Loucy (cell line): Measurements from ENCODE around the gene HIVEP2.

Source experiments
- H2AFZ ChIP-seq: fragments of 200-600 bp; sonication (generic); 2 replicates; pipeline ENCODE4 v1.6.0; 2016; ENCODE audit warnings: antibody characterized with exemption, mild to moderate bottlenecking, low read length, moderate library complexity
- H3F3A ChIP-seq: fragments of 200-600 bp; 2 replicates; pipeline ENCODE4 v1.6.0; 2016; ENCODE audit warnings: antibody characterized with exemption, low read depth, mild to moderate bottlenecking
- H3K27me3 ChIP-seq: fragments of 200-600 bp; sonication (generic); 2 replicates; pipeline ENCODE4 v1.6.1; 2014; ENCODE audit warnings: low read length, mild to moderate bottlenecking; ENCODE audit not compliant: insufficient read depth, poor library complexity, severe bottlenecking
- H3K36me3 ChIP-seq: fragments of 200-600 bp; sonication (generic); 2 replicates; pipeline ENCODE4 v1.6.1; 2016; ENCODE audit warnings: low read length; ENCODE audit not compliant: insufficient read depth
- H3K4me1 ChIP-seq: fragments of 200-600 bp; sonication (generic); 2 replicates; pipeline ENCODE4 v1.5.1; 2014; ENCODE audit warnings: low read length, mild to moderate bottlenecking; ENCODE audit not compliant: insufficient read depth, poor library complexity, severe bottlenecking
- H3K4me2 ChIP-seq: fragments of 200-600 bp; sonication (generic); 2 replicates; pipeline ENCODE4 v1.6.0; 2014; ENCODE audit warnings: antibody characterized with exemption, low read length, low read depth, mild to moderate bottlenecking; ENCODE audit not compliant: poor library complexity, severe bottlenecking
- H3K4me3 ChIP-seq: fragments of 200-600 bp; sonication (generic); 2 replicates; pipeline ENCODE4 v1.5.1; 2014; ENCODE audit warnings: low read length, mild to moderate bottlenecking, mixed read lengths; ENCODE audit not compliant: poor library complexity, severe bottlenecking
- H3K79me2 ChIP-seq: fragments of 200-600 bp; sonication (generic); 2 replicates; pipeline ENCODE4 v1.6.1; 2014; ENCODE audit warnings: low read length; ENCODE audit not compliant: insufficient read depth
- H3K9ac ChIP-seq: fragments of 200-600 bp; sonication (generic); 2 replicates; pipeline ENCODE4 v1.6.0; 2014; ENCODE audit warnings: mild to moderate bottlenecking, low read depth, low read length, moderate library complexity; ENCODE audit not compliant: poor library complexity, severe bottlenecking
- H3K9me2 ChIP-seq: fragments of 200-600 bp; sonication (generic); replicated peaks from 2 replicates; pipeline ENCODE4 v1.6.1; 2016; ENCODE audit warnings: low read depth, low read length, mixed read lengths
- H3K9me3 ChIP-seq: fragments of 200-600 bp; sonication (generic); 2 replicates; pipeline ENCODE4 v1.6.1; 2014; ENCODE audit warnings: mild to moderate bottlenecking, antibody characterized with exemption, low read length, low read depth; ENCODE audit not compliant: insufficient read depth
- H4K20me1 ChIP-seq: fragments of 200-600 bp; sonication (generic); 2 replicates; pipeline ENCODE4 v1.6.0; 2014; ENCODE audit warnings: antibody characterized with exemption, low read length, mild to moderate bottlenecking; ENCODE audit not compliant: insufficient read depth, poor library complexity, severe bottlenecking
- EZH2phosphoT487 ChIP-seq: fragments of 200-600 bp; IDR thresholded peaks from 2 replicates; pipeline ENCODE4 v1.6.1; 2018; ENCODE audit warnings: antibody characterized with exemption, mild to moderate bottlenecking, moderate library complexity, borderline replicate concordance
- TF ChIP-seq, protein P1 (sequence below): fragments of 200-600 bp; sonication (generic); conservative IDR thresholded peaks from 2 replicates; pipeline ENCODE4 v1.5.1; 2014; ENCODE audit warnings: mild to moderate bottlenecking, antibody characterized with exemption, low read length

The HIVEP2 gene

DNA sequence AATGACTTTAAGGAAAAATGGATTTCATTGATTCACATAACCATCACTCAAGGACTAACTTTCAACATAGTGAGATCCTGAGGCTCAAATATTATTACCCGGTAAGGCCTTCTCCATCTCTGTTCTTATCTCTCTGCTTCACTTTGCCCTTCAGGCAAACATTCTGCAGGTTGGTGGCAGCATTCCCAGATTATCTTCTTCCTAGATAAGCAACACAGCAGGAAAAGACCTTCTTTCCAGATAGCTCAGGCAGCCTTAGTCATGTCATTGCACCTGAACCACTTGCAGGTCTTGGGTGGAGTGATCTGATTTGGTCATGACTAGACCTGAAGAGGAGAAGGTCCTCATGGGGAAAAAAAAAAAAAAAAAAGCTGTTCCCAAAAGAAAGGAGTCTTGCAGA lies 5.3 kb upstream of the HIVEP2 start:
- H3F3A ChIP-seq = no peaks in the 10 kb centered on the region; the same call in 1 of the 2 replicates
- TF ChIP-seq EZH2phosphoT487 = no peak
- no peak overlapping the region for H2AFZ ChIP-seq
- H3K79me2 ChIP-seq = peaks cover 15% of the 10 kb centered on the region; the same call in 1 of the 2 replicates
- peaks cover 11% of the 10 kb centered on the region for H3K4me1 ChIP-seq
- H3K36me3 ChIP-seq = no peaks in the 10 kb centered on the region
- H3K4me3 ChIP-seq = no peak overlapping the region
- no peaks in the 10 kb centered on the region for H3K9me2 ChIP-seq
- H3K27me3 ChIP-seq = no peaks in the 10 kb centered on the region
- no peak overlapping the region for H3K4me2 ChIP-seq
- H3K9ac ChIP-seq = no peak overlapping the region
- no peaks in the 10 kb centered on the region for H3K9me3 ChIP-seq
- no peaks in the 10 kb centered on the region for H4K20me1 ChIP-seq

DNA sequence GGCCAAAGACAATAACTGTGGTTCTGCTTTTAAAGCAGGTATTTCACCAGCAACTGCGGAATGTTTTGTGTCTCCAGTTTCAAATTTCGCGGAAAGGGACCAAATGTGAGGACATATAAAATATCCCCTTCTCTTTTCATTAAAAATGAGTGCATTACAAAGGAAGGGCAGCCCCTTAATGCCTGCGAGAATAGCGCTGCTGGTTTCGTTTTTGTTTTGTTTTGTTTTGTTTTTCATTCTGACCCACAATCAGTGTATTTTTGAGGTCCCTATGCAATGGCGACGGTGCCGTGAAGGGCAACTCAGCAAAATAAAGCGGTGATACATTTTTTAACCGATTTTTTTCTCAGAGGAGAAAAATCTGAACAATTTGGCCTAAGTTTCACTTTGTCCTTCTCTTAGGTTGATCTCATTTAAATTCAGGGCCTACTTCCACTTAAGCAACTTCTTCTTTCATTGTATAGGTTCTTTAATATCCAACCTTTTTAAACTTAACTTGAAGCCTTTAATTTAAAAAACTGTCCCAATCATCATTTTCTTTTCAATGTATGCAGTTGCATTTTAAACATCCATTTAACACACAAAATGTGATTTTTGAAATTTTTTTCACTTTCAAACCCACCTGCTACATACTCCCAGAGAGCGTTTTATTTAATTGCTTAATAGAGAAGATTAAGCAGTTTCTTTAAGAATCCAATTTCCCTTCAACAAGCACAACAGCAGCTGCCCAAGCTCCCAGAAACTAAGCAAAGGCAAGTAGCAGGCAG lies 2.9 kb upstream of the HIVEP2 start:
- Histone ChIP-seq H3K9me2 (no peaks in the 10 kb centered on the region), H3K4me2 (peak overlapping the region; percentile 95), H3K36me3 (no peaks in the 10 kb centered on the region), H2AFZ (peak overlapping the region; percentile 100), H3K4me3 (peak overlapping the region; percentile 83), H3K27me3 (no peaks in the 10 kb centered on the region), H3K79me2 (peaks cover 25% of the 10 kb centered on the region), H3K9me3 (no peaks in the 10 kb centered on the region), H3K9ac (peak overlapping the region; percentile 91), H3F3A (peaks cover 11% of the 10 kb centered on the region), H3K4me1 (peaks cover 18% of the 10 kb centered on the region), H4K20me1 (peaks cover 6% of the 10 kb centered on the region)
- TF ChIP-seq, protein P1, sequence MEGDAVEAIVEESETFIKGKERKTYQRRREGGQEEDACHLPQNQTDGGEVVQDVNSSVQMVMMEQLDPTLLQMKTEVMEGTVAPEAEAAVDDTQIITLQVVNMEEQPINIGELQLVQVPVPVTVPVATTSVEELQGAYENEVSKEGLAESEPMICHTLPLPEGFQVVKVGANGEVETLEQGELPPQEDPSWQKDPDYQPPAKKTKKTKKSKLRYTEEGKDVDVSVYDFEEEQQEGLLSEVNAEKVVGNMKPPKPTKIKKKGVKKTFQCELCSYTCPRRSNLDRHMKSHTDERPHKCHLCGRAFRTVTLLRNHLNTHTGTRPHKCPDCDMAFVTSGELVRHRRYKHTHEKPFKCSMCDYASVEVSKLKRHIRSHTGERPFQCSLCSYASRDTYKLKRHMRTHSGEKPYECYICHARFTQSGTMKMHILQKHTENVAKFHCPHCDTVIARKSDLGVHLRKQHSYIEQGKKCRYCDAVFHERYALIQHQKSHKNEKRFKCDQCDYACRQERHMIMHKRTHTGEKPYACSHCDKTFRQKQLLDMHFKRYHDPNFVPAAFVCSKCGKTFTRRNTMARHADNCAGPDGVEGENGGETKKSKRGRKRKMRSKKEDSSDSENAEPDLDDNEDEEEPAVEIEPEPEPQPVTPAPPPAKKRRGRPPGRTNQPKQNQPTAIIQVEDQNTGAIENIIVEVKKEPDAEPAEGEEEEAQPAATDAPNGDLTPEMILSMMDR = no peak

DNA sequence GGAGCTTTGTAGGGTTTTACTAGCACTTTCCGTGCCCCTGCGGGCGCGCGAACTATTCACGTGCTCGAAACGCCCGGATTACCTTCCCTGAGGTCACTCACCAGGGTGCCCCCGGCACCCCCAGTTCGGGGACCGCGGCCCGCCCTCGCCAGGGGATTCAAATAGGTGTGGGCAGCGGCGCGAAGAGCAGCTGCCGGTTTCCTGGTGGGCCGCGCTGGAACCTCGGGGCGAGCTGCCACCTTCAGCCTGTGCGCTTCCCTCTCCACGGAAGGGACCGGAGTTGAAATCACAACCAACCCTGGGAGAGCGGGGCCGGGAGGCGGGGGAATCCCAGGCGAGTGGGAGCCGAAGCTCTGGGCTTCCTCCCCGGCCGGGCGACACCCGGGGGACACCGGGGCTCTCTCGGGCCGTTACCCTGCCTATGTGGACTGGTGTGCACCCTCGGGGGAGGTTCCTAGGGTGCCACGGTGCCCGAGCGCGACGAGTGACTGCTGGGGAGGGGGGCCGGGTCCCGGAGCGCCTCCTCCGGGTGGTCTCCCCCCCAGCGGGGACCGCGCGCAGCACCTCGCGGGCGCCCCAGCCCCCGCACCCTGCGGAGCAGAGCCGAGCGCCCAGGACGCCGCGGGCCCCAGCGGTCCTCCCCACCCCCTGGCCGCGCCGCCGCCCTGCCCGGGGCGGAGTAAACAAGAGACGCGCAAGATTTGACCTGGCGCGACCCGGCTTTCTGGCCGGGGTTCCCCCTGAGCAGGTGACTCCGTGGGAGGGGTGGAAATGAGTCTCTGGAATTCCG lies 2.1 kb upstream of the HIVEP2 start:
- TF ChIP-seq, protein P1 = no peak
- Histone ChIP-seq H2AFZ (peak overlapping the region; percentile 100), H3K4me3 (peak overlapping the region; percentile 83), H3K4me1 (peaks cover 26% of the 10 kb centered on the region), H3K36me3 (no peaks in the 10 kb centered on the region), H3K4me2 (peak overlapping the region; percentile 95), H3K79me2 (peaks cover 32% of the 10 kb centered on the region), H3F3A (peaks cover 12% of the 10 kb centered on the region), H4K20me1 (peaks cover 11% of the 10 kb centered on the region), H3K27me3 (no peaks in the 10 kb centered on the region), H3K9me3 (no peaks in the 10 kb centered on the region), H3K9ac (peak overlapping the region; percentile 91), H3K9me2 (no peaks in the 10 kb centered on the region)
